Parathyroid adenoma (tissue), 2 donors: ENCODE results near the gene CDC42EP5.

Experiments used
- H2AFZ ChIP-seq: fragments of 300-600 bp; sonication (generic); one replicate; pipeline ENCODE4 v1.7.0; 2017; ENCODE audit warnings: antibody characterized with exemption, mild to moderate bottlenecking
- H3K27ac ChIP-seq: fragments of 300-600 bp; sonication (generic); one replicate; pipeline ENCODE4 v1.7.0; 2017
- H3K27me3 ChIP-seq: fragments of 300-600 bp; sonication (generic); one replicate; pipeline ENCODE4 v1.7.0; 2017; ENCODE audit warnings: low read length; ENCODE audit not compliant: control insufficient read depth, insufficient read depth
- H3K36me3 ChIP-seq: fragments of 300-600 bp; sonication (generic); one replicate; pipeline ENCODE4 v1.7.0; 2017; ENCODE audit warnings: low read length; ENCODE audit not compliant: control insufficient read depth, insufficient read depth
- H3K4me1 ChIP-seq: fragments of 300-600 bp; sonication (generic); one replicate; pipeline ENCODE4 v1.7.0; 2017; ENCODE audit warnings: control low read depth
- H3K4me2 ChIP-seq: fragments of 300-600 bp; sonication (generic); one replicate; pipeline ENCODE4 v1.7.0; 2017; ENCODE audit warnings: low read length
- H3K4me3 ChIP-seq: fragments of 300-600 bp; sonication (generic); one replicate; pipeline ENCODE4 v1.7.0; 2017; ENCODE audit warnings: low read depth, low read length
- H3K79me2 ChIP-seq: fragments of 300-600 bp; sonication (generic); one replicate; pipeline ENCODE4 v1.7.0; 2017; ENCODE audit warnings: control low read depth
- H3K9ac ChIP-seq: fragments of 300-600 bp; sonication (generic); one replicate; pipeline ENCODE4 v1.7.0; 2017; ENCODE audit warnings: mild to moderate bottlenecking
- H3K9me3 ChIP-seq: fragments of 300-600 bp; sonication (generic); one replicate; pipeline ENCODE4 v1.7.0; 2017; ENCODE audit warnings: low read length; ENCODE audit not compliant: control insufficient read depth
- TF ChIP-seq, protein P1 (sequence below): fragments of 300-600 bp; sonication (generic); IDR thresholded peaks from one replicate; pipeline ENCODE4 v1.7.0; 2017; ENCODE audit warnings: antibody characterized with exemption, mild to moderate bottlenecking
- donor health status: primary hyperparathyroidism.

The CDC42EP5 gene

DNA sequence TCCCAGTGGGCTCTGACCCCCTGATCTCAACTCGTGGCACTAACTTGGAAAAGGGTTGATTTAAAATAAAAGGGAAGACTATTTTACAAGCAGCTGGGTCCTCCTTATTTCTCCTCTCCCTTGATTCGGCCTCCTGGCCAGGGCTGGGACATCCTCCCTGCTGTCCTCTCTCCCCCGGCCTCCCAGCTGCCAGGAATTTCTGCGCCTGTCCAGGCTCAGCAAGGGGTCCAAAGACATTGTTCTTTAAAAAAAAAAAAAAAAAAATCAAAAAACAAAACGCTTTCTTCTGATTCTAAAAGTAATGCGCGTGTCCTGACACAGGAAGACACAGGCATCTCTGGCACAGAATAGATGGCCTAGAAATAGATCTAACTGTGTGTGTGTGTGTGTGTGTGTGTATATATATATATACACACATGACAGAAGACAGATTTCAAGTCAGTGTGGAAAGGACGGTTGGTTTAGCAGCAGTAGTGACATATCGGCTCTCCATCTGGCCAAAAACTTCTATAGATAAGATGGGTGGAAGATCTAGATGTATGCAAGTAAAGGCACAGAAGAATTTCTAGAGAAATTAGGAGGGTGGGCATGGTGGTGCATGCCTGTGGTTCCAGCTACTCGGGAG lies 36.4 kb downstream of the CDC42EP5 start:
- no peak overlapping the region for H2AFZ ChIP-seq
- H3K4me1 ChIP-seq = peaks cover 2% of the 10 kb centered on the region
- H3K9ac ChIP-seq = no peak overlapping the region
- H3K36me3 ChIP-seq = no peaks in the 10 kb centered on the region
- no peak overlapping the region for H3K27ac ChIP-seq
- H3K4me2 ChIP-seq = no peak overlapping the region
- no peaks in the 10 kb centered on the region for H3K9me3 ChIP-seq
- no peaks in the 10 kb centered on the region for H3K27me3 ChIP-seq
- H3K79me2 ChIP-seq = peaks cover 4% of the 10 kb centered on the region
- TF ChIP-seq, protein P1, sequence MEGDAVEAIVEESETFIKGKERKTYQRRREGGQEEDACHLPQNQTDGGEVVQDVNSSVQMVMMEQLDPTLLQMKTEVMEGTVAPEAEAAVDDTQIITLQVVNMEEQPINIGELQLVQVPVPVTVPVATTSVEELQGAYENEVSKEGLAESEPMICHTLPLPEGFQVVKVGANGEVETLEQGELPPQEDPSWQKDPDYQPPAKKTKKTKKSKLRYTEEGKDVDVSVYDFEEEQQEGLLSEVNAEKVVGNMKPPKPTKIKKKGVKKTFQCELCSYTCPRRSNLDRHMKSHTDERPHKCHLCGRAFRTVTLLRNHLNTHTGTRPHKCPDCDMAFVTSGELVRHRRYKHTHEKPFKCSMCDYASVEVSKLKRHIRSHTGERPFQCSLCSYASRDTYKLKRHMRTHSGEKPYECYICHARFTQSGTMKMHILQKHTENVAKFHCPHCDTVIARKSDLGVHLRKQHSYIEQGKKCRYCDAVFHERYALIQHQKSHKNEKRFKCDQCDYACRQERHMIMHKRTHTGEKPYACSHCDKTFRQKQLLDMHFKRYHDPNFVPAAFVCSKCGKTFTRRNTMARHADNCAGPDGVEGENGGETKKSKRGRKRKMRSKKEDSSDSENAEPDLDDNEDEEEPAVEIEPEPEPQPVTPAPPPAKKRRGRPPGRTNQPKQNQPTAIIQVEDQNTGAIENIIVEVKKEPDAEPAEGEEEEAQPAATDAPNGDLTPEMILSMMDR = no peak
- H3K4me3 ChIP-seq = no peak overlapping the region

DNA sequence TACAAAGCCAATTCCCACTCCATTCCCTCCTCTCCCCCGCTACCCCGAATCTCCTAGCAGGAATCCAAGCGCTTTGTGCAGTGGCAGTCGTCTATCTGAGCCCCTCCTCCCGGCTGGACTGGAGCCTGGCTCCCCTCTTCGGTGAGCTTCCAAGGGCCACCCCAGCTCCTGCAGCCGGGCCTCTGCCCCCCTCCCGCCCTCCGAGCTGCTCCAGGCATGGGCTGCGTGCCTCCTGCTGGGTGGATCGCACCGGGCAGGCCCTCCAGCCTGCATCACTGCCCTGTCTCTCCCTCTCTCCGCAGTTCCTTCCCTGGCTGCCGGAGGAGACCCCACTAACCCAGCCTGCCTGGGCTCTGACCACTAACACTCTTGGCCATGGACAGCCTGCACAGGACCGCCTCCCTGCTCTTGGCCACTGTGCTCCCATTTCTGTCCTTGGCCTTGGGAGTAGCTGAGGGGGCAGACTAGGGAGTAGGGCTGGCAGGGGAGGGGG lies 37.0 kb downstream of the CDC42EP5 start:
- Histone ChIP-seq H3K4me3 (no peak overlapping the region), H3K9ac (no peak overlapping the region), H3K27me3 (no peaks in the 10 kb centered on the region), H3K27ac (no peak overlapping the region), H3K4me2 (no peak overlapping the region), H3K36me3 (no peaks in the 10 kb centered on the region), H3K9me3 (no peaks in the 10 kb centered on the region), H3K79me2 (peaks cover 4% of the 10 kb centered on the region), H3K4me1 (peaks cover 5% of the 10 kb centered on the region), H2AFZ (no peak overlapping the region)
- TF ChIP-seq, protein P1 = no peak

DNA sequence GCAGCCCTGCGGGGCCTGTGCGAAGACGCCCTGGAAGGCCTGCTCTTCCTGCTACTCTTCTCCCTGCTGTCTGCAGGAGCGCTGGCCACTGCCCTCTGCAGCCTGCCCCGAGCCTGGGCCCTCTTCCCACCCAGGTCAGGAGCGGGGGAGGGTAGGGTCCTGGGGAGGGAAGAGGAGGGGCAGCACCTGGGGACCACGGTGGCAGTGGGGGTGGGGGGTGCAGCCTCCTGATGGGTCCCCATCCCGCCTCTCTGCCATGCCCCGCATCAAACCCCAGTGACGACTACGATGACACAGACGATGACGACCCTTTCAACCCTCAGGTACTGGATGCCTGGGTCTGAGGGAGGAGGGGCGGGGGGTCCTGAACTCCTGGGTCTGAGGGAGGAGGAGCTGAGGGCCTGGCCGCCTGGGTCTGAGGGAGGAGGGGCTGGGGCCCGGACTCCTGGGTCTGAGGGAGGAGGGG lies 37.5 kb downstream of the CDC42EP5 start:
- peaks cover 5% of the 10 kb centered on the region for H3K4me1 ChIP-seq
- H3K27me3 ChIP-seq = no peaks in the 10 kb centered on the region
- no peak overlapping the region for H3K27ac ChIP-seq
- H3K36me3 ChIP-seq = no peaks in the 10 kb centered on the region
- no peak overlapping the region for H3K4me3 ChIP-seq
- peaks cover 4% of the 10 kb centered on the region for H3K79me2 ChIP-seq
- no peak overlapping the region for H3K9ac ChIP-seq
- H3K9me3 ChIP-seq = no peaks in the 10 kb centered on the region
- no peak overlapping the region for H3K4me2 ChIP-seq
- no peak overlapping the region for H2AFZ ChIP-seq
- TF ChIP-seq, protein P1 = no peak

DNA sequence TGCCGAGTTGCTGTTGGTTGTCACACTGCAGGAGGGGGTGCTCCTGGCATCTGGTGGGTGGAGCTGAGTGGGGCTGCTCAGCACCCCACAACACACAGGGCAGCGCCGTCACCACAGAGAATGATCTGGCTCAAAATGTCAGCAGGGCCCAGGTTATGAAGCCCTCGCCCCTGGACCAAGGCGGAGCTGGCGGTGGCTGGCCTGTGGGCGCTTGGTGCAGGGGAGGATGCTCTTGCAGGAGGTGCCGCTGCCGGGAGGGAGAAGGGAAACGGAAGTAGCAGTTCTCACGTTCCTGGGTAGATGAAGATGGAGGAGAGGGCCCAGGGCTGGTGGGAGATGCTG lies 38.3 kb downstream of the CDC42EP5 start:
- no peak overlapping the region for H3K9ac ChIP-seq
- H3K27ac ChIP-seq = no peak overlapping the region
- no peaks in the 10 kb centered on the region for H3K27me3 ChIP-seq
- H3K79me2 ChIP-seq = peaks cover 2% of the 10 kb centered on the region
- no peaks in the 10 kb centered on the region for H3K9me3 ChIP-seq
- H3K4me3 ChIP-seq = no peak overlapping the region
- no peak overlapping the region for H3K4me2 ChIP-seq
- H3K36me3 ChIP-seq = no peaks in the 10 kb centered on the region
- peaks cover 5% of the 10 kb centered on the region for H3K4me1 ChIP-seq
- H2AFZ ChIP-seq = no peak overlapping the region
- TF ChIP-seq, protein P1 = no peak
